ENCODE measurements around the gene TTC23.

GRCh38 chr15:99109555-99110021, 139.8 kb downstream of the TTC23 start:
- TF ChIP-seq CTCF (IDR thresholded peaks at IDR 0.05 in 2 of 3, conservative IDR thresholded peaks at IDR 0.05 in 1 of 3; ENCODE audit: insufficient read depth in 2 of 3, low read depth in 1 of 3, low read length in 3 of 3) (no peak), POLR2AphosphoS5 (IDR thresholded peaks at IDR 0.05; ENCODE audit: control insufficient read depth, insufficient read depth, low read depth, low read length) (no peak), ZNF165 (CRISPR knock-in tag; IDR thresholded peaks at IDR 0.05; ENCODE audit: borderline replicate concordance) (no peak), UBTF (IDR thresholded peaks at IDR 0.05; ENCODE audit: borderline replicate concordance in 1 of 2, low read depth in 2 of 2, low read length in 2 of 2) (no peak), SOX6 (IDR thresholded peaks at IDR 0.05) (no peak)

Measured in K562 (cell line).